ENCODE measurements around the gene RHOA. TPM values are rescaled to one million over a fixed set of nuclear protein-coding genes. Genes with fewer than 3 reads are reported as not detected.

RHOA gene
- total and polyA plus RNA-seq, 2 of the 13 experiments (the other 11 are each of a cell fraction or from before 2014, with no cell fraction given): 131 to 177 TPM

DNA sequence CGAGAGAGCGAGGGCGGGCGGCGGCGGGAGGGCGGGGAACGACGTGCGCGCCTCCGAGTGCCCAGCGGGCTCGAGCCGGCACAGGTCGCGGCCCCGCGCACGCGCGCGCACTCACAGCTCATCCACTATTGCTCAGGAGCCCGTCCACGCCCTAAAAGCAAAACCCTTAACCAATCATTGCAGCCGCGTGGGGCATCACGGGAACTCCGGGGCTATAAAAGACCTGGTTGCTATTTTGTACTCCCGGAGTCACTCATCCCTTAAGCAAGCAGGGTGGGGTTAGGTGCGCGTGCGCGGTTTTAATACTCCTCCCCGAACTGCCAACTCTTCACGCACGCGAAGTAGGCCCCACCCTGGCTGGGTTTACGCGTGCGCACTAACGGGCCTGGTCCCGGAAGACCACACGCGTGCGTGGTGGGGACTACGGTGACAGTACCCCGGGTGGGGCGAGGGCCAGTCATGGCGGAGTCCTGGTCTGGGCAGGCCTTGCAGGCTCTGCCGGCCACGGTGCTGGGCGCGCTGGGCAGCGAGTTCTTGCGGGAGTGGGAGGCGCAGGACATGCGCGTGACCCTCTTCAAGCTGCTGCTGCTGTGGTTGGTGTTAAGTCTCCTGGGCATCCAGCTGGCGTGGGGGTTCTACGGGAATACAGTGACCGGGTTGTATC is at the start of gene RHOA, which contains the start of gene TCTA (continued):
- TF ChIP-seq ZNF180 (CRISPR knock-in tag; IDR thresholded peaks at IDR 0.05; ENCODE audit: borderline replicate concordance, low read depth) (no peak), TSC22D2 (CRISPR knock-in tag; IDR thresholded peaks at IDR 0.05; ENCODE audit: borderline replicate concordance) (peak; percentile 25; the same call in 1 of the 2 replicates), NFYC (CRISPR knock-in tag; IDR thresholded peaks at IDR 0.05) (peak; percentile 82), MAFG (CRISPR knock-in tag; IDR thresholded peaks at IDR 0.05) (no peak), ZNF546 (CRISPR knock-in tag; conservative IDR thresholded peaks at IDR 0.05) (no peak), EHMT2 (IDR thresholded peaks at IDR 0.05; ENCODE audit: borderline replicate concordance, low read depth, low read length) (no peak), TBX2 (CRISPR knock-in tag; IDR thresholded peaks at IDR 0.05; ENCODE audit: borderline replicate concordance) (peak; percentile 89), NCOA1 (CRISPR knock-in tag; IDR thresholded peaks at IDR 0.05) (no peak), NKX3-1 (CRISPR knock-in tag; IDR thresholded peaks at IDR 0.05) (no peak), FOXK1 (CRISPR knock-in tag; IDR thresholded peaks at IDR 0.05; ENCODE audit: borderline replicate concordance, low read depth) (peak; percentile 54), RARG (CRISPR knock-in tag; IDR thresholded peaks at IDR 0.05; ENCODE audit: low read depth) (no peak), CC2D1A (CRISPR knock-in tag; IDR thresholded peaks at IDR 0.05) (0 out of 2 replicates have a peak, but pooled peaks have one; percentile 0), NFIC (IDR thresholded peaks at IDR 0.05; ENCODE audit: low read length) (no peak; the same call in 1 of the 2 replicates), HNRNPK (IDR thresholded peaks at IDR 0.05; ENCODE audit: low read depth, low read length, poor library complexity, severe bottlenecking) (no peak)
- TF ChIP-seq, protein P1, sequence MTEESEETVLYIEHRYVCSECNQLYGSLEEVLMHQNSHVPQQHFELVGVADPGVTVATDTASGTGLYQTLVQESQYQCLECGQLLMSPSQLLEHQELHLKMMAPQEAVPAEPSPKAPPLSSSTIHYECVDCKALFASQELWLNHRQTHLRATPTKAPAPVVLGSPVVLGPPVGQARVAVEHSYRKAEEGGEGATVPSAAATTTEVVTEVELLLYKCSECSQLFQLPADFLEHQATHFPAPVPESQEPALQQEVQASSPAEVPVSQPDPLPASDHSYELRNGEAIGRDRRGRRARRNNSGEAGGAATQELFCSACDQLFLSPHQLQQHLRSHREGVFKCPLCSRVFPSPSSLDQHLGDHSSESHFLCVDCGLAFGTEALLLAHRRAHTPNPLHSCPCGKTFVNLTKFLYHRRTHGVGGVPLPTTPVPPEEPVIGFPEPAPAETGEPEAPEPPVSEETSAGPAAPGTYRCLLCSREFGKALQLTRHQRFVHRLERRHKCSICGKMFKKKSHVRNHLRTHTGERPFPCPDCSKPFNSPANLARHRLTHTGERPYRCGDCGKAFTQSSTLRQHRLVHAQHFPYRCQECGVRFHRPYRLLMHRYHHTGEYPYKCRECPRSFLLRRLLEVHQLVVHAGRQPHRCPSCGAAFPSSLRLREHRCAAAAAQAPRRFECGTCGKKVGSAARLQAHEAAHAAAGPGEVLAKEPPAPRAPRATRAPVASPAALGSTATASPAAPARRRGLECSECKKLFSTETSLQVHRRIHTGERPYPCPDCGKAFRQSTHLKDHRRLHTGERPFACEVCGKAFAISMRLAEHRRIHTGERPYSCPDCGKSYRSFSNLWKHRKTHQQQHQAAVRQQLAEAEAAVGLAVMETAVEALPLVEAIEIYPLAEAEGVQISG (CRISPR knock-in tag; IDR thresholded peaks at IDR 0.05): peak; percentile 65
- TF ChIP-seq, protein P2, sequence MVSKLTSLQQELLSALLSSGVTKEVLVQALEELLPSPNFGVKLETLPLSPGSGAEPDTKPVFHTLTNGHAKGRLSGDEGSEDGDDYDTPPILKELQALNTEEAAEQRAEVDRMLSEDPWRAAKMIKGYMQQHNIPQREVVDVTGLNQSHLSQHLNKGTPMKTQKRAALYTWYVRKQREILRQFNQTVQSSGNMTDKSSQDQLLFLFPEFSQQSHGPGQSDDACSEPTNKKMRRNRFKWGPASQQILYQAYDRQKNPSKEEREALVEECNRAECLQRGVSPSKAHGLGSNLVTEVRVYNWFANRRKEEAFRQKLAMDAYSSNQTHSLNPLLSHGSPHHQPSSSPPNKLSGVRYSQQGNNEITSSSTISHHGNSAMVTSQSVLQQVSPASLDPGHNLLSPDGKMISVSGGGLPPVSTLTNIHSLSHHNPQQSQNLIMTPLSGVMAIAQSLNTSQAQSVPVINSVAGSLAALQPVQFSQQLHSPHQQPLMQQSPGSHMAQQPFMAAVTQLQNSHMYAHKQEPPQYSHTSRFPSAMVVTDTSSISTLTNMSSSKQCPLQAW (CRISPR knock-in tag; IDR thresholded peaks at IDR 0.05): peak; percentile 64; the same call in 1 of the 2 replicates
- TF ChIP-seq, protein P3, sequence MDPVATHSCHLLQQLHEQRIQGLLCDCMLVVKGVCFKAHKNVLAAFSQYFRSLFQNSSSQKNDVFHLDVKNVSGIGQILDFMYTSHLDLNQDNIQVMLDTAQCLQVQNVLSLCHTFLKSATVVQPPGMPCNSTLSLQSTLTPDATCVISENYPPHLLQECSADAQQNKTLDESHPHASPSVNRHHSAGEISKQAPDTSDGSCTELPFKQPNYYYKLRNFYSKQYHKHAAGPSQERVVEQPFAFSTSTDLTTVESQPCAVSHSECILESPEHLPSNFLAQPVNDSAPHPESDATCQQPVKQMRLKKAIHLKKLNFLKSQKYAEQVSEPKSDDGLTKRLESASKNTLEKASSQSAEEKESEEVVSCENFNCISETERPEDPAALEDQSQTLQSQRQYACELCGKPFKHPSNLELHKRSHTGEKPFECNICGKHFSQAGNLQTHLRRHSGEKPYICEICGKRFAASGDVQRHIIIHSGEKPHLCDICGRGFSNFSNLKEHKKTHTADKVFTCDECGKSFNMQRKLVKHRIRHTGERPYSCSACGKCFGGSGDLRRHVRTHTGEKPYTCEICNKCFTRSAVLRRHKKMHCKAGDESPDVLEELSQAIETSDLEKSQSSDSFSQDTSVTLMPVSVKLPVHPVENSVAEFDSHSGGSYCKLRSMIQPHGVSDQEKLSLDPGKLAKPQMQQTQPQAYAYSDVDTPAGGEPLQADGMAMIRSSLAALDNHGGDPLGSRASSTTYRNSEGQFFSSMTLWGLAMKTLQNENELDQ (CRISPR knock-in tag; IDR thresholded peaks at IDR 0.05; ENCODE audit: borderline replicate concordance): no peak
- TF ChIP-seq, protein P4, sequence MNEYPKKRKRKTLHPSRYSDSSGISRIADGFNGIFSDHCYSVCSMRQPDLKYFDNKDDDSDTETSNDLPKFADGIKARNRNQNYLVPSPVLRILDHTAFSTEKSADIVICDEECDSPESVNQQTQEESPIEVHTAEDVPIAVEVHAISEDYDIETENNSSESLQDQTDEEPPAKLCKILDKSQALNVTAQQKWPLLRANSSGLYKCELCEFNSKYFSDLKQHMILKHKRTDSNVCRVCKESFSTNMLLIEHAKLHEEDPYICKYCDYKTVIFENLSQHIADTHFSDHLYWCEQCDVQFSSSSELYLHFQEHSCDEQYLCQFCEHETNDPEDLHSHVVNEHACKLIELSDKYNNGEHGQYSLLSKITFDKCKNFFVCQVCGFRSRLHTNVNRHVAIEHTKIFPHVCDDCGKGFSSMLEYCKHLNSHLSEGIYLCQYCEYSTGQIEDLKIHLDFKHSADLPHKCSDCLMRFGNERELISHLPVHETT (CRISPR knock-in tag; conservative IDR thresholded peaks at IDR 0.05): no peak; the same call in none of the 2 replicates
